WTC11 (cell line): ENCODE results near the gene MEX3C.

Experiments used
- ATF2 ChIP-seq: sonication (generic); formaldehyde crosslinking; IDR thresholded peaks from 2 replicates; pipeline ENCODE4 v1.8.1; 2022; ENCODE audit warnings: low read depth, missing genetic modification reagents, borderline replicate concordance
- ATF6 ChIP-seq: sonication (generic); formaldehyde crosslinking; IDR thresholded peaks from 2 replicates; pipeline ENCODE4 v1.8.1; 2023; ENCODE audit warnings: mild to moderate bottlenecking, missing genetic modification reagents
- CTCF ChIP-seq: fragments of 200-600 bp; IDR thresholded peaks from 2 replicates; pipeline ENCODE4 v1.8.0; 2022; ENCODE audit warnings: antibody characterized with exemption
- MAX ChIP-seq: sonication (generic); formaldehyde crosslinking; IDR thresholded peaks from 2 replicates; pipeline ENCODE4 v1.8.0; 2022; ENCODE audit warnings: mild to moderate bottlenecking, missing genetic modification reagents
- PRDM15 ChIP-seq: sonication (generic); formaldehyde crosslinking; IDR thresholded peaks from 2 replicates; pipeline ENCODE4 v1.8.0; 2022; ENCODE audit warnings: missing genetic modification reagents
- SMAD3 ChIP-seq: sonication (generic); formaldehyde crosslinking; IDR thresholded peaks from 2 replicates; pipeline ENCODE4 v1.8.0; 2022; ENCODE audit warnings: missing genetic modification reagents, mild to moderate bottlenecking, borderline replicate concordance
- TCF7 ChIP-seq: sonication (generic); formaldehyde crosslinking; IDR thresholded peaks from 2 replicates; pipeline ENCODE4 v1.8.0; 2022; ENCODE audit warnings: mild to moderate bottlenecking, low read depth, missing genetic modification reagents, moderate library complexity
- TEAD4 ChIP-seq: sonication (generic); formaldehyde crosslinking; IDR thresholded peaks from 2 replicates; pipeline ENCODE4 v1.8.0; 2022; ENCODE audit warnings: mild to moderate bottlenecking, missing genetic modification reagents
- TP53 ChIP-seq: sonication (generic); formaldehyde crosslinking; IDR thresholded peaks from 2 replicates; pipeline ENCODE4 v1.8.1; 2023; ENCODE audit warnings: mild to moderate bottlenecking, missing genetic modification reagents
- ZNF396 ChIP-seq: fragments of 250-450 bp; sonication (Bioruptor Pico); IDR thresholded peaks from 2 replicates; pipeline ENCODE4 v1.8.0; 2021; ENCODE audit warnings: mild to moderate bottlenecking, moderate library complexity, borderline replicate concordance

GRCh38 chr18:51235009-51235789 is 37.7 kb upstream of the MEX3C start:
- TF ChIP-seq SMAD3 (CRISPR knock-in tag) (no peak), TCF7 (CRISPR knock-in tag) (no peak), MAX (CRISPR knock-in tag) (no peak), ATF2 (CRISPR knock-in tag) (no peak), TEAD4 (CRISPR knock-in tag) (no peak), CTCF (no peak), PRDM15 (CRISPR knock-in tag) (no peak), TP53 (CRISPR knock-in tag) (no peak), ATF6 (CRISPR knock-in tag) (no peak), ZNF396 (no peak)
